OCI-LY7 (cell line): Measurements from ENCODE around the gene CTBP2.

Experiments
- EZH2phosphoT487 ChIP-seq: fragments of 200-600 bp; sonication (generic); IDR thresholded peaks from 2 replicates; pipeline ENCODE4 v1.6.1; 2018; ENCODE audit warnings: low read depth, borderline replicate concordance, mild to moderate bottlenecking, mixed run types, antibody characterized with exemption, low read length, moderate library complexity, mixed read lengths
- TF ChIP-seq, protein P1 (sequence below): fragments of 200-600 bp; sonication (generic); conservative IDR thresholded peaks from 2 replicates; pipeline ENCODE4 v1.5.1; 2014; ENCODE audit warnings: mild to moderate bottlenecking, antibody characterized with exemption, low read length, moderate library complexity, mixed read lengths

DNA sequence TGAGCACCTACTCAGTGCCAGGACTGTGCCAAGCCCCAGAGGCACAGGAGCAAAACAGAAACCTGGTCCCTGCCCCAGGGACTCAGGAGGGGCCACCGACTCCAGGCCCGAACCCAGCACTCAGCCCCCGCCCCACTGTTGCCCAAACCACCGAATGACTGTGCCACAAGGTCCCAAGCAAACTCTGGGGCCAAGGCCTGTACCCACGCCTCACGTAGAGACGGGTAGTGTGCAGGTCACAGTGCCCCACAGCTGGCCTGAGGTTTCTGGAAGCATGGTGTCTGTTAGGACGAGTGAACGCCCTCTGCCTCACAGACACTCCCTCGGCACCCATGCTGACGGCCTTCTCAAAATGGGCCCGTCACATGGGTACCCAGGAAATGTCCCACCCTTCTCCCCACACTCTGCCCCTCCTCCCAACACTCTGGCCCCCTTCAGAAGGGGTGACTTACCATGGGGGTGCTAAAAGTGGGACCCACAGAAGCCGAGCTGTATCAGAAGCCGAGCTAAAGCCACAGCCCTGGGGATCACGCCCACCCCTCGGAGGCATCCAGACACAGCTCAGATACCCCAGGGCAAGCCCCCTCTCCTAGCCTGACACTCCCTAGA lies 44.2 kb downstream of the CTBP2 start:
- TF ChIP-seq, protein P1, sequence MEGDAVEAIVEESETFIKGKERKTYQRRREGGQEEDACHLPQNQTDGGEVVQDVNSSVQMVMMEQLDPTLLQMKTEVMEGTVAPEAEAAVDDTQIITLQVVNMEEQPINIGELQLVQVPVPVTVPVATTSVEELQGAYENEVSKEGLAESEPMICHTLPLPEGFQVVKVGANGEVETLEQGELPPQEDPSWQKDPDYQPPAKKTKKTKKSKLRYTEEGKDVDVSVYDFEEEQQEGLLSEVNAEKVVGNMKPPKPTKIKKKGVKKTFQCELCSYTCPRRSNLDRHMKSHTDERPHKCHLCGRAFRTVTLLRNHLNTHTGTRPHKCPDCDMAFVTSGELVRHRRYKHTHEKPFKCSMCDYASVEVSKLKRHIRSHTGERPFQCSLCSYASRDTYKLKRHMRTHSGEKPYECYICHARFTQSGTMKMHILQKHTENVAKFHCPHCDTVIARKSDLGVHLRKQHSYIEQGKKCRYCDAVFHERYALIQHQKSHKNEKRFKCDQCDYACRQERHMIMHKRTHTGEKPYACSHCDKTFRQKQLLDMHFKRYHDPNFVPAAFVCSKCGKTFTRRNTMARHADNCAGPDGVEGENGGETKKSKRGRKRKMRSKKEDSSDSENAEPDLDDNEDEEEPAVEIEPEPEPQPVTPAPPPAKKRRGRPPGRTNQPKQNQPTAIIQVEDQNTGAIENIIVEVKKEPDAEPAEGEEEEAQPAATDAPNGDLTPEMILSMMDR, result no peak
- no peak for TF ChIP-seq EZH2phosphoT487
